Activated naive CD8-positive, alpha-beta T cell treated with anti-CD3 and anti-CD28 coated beads, Interleukin-2, amount 50 U/mL, for 24 hours (primary cell): ENCODE data around the gene CCNJ.
A peak's percentile ranks its signal among the peaks of the same experiment; 100 is the strongest.
"Not testable (repeated sequence)": the region's sequence is repeated elsewhere in the genome, so short reads cannot be mapped to it uniquely, and the experiment has no call there.

Experiments used
- ATAC-seq: fragments of 150-1000 bp; cut with Tn5 transposase; one replicate; pipeline ENCODE4 v1.10.0; 2021
- DNase-seq: peaks from one replicate; pipeline ENCODE4 v3.0.0; 2021
- H3K27ac Mint-ChIP-seq: one replicate; pipeline ENCODE4 v1.8.0; 2021; ENCODE audit warnings: mild to moderate bottlenecking, mixed read lengths
- H3K27me3 Mint-ChIP-seq: one replicate; pipeline ENCODE4 v1.8.0; 2021; ENCODE audit warnings: mixed read lengths
- H3K36me3 Mint-ChIP-seq: one replicate; pipeline ENCODE4 v1.8.0; 2021; ENCODE audit warnings: low read depth, mixed read lengths
- H3K4me1 Mint-ChIP-seq: one replicate; pipeline ENCODE4 v1.8.0; 2021; ENCODE audit warnings: mixed read lengths
- H3K4me3 Mint-ChIP-seq: one replicate; pipeline ENCODE4 v1.8.0; 2021; ENCODE audit warnings: mild to moderate bottlenecking, moderate library complexity, mixed read lengths
- H3K9me3 Mint-ChIP-seq: one replicate; pipeline ENCODE4 v1.8.0; 2021; ENCODE audit warnings: mixed read lengths

Gene CCNJ

GRCh38 chr10:96043893-96044715 lies 721 bp downstream of the CCNJ start:
- peak; percentile 52 for DNase-seq
- Mint-ChIP-seq H3K9me3 (no peaks in the 10 kb centered on the region), H3K27ac (peak overlapping the region; percentile 75), H3K36me3 (peaks cover 30% of the 10 kb centered on the region), H3K4me1 (peaks cover 47% of the 10 kb centered on the region), H3K4me3 (peak overlapping the region; percentile 91), H3K27me3 (no peaks in the 10 kb centered on the region)
- ATAC-seq: peak; percentile 43

- DNase-seq (no peak), ATAC-seq (no peak)
- Mint-ChIP-seq H3K4me1 (peaks cover 49% of the 10 kb centered on the region), H3K27ac (peak overlapping the region; percentile 66), H3K4me3 (peak overlapping the region; percentile 91), H3K9me3 (no peaks in the 10 kb centered on the region), H3K36me3 (peaks cover 33% of the 10 kb centered on the region), H3K27me3 (no peaks in the 10 kb centered on the region)
Observed at GRCh38 chr10:96044736-96045135, 1.4 kb downstream of the CCNJ start.

- Mint-ChIP-seq H3K4me3 (no peak overlapping the region), H3K4me1 (peaks cover 51% of the 10 kb centered on the region), H3K36me3 (peaks cover 49% of the 10 kb centered on the region), H3K9me3 (no peaks in the 10 kb centered on the region), H3K27me3 (no peaks in the 10 kb centered on the region), H3K27ac (no peak overlapping the region)
- DNase-seq: no peak
- ATAC-seq: no peak
Observed at GRCh38 chr10:96046546-96046945, 3.2 kb downstream of the CCNJ start.

GRCh38 chr10:96047004-96047649 lies 3.7 kb downstream of the CCNJ start:
- ATAC-seq (no peak), DNase-seq (no peak)
- no peaks in the 10 kb centered on the region for H3K27me3 Mint-ChIP-seq

GRCh38 chr10:96047925-96048324 lies 4.5 kb downstream of the CCNJ start:
- not testable (repeated sequence) for H3K27ac Mint-ChIP-seq, DNase-seq, H3K27me3 Mint-ChIP-seq, ATAC-seq, H3K9me3 Mint-ChIP-seq, H3K4me3 Mint-ChIP-seq
- H3K4me1 Mint-ChIP-seq: peaks cover 50% of the 10 kb centered on the region
- H3K36me3 Mint-ChIP-seq: peaks cover 62% of the 10 kb centered on the region

More at GRCh38 chr10:96047004-96047649, 3.7 kb downstream of the CCNJ start:
- Mint-ChIP-seq H3K4me1 (peaks cover 55% of the 10 kb centered on the region), H3K27ac (no peak overlapping the region), H3K4me3 (no peak overlapping the region), H3K9me3 (no peaks in the 10 kb centered on the region), H3K36me3 (peaks cover 54% of the 10 kb centered on the region)

GRCh38 chr10:96049340-96049739 lies 6.0 kb downstream of the CCNJ start:
- Mint-ChIP-seq H3K36me3 (peaks cover 66% of the 10 kb centered on the region), H3K27me3 (no peaks in the 10 kb centered on the region), H3K4me3 (no peak overlapping the region), H3K27ac (no peak overlapping the region), H3K9me3 (no peaks in the 10 kb centered on the region), H3K4me1 (peaks cover 52% of the 10 kb centered on the region)
- ATAC-seq (no peak), DNase-seq (no peak)

- DNase-seq: no peak
- H3K4me3 Mint-ChIP-seq: no peak overlapping the region
Observed at GRCh38 chr10:96053985-96054384, 10.6 kb downstream of the CCNJ start.

GRCh38 chr10:96056787-96057186 lies 13.4 kb downstream of the CCNJ start:
- no peak overlapping the region for H3K4me3 Mint-ChIP-seq
- H3K9me3 Mint-ChIP-seq: no peaks in the 10 kb centered on the region
- H3K36me3 Mint-ChIP-seq: peaks cover 59% of the 10 kb centered on the region
- no peak overlapping the region for H3K27ac Mint-ChIP-seq
- DNase-seq (no peak), ATAC-seq (no peak)
- peaks cover 11% of the 10 kb centered on the region for H3K4me1 Mint-ChIP-seq
- H3K27me3 Mint-ChIP-seq: no peaks in the 10 kb centered on the region

More at GRCh38 chr10:96053985-96054384, 10.6 kb downstream of the CCNJ start:
- Mint-ChIP-seq H3K27me3 (no peaks in the 10 kb centered on the region), H3K36me3 (peaks cover 62% of the 10 kb centered on the region), H3K27ac (no peak overlapping the region), H3K9me3 (no peaks in the 10 kb centered on the region), H3K4me1 (peaks cover 18% of the 10 kb centered on the region)
- ATAC-seq: no peak

GRCh38 chr10:96061232-96061631 lies 17.8 kb downstream of the CCNJ start:
- no peaks in the 10 kb centered on the region for H3K27me3 Mint-ChIP-seq
- no peaks in the 10 kb centered on the region for H3K9me3 Mint-ChIP-seq
- no peak overlapping the region for H3K4me3 Mint-ChIP-seq
- no peak for ATAC-seq
- peaks cover 51% of the 10 kb centered on the region for H3K36me3 Mint-ChIP-seq
- no peak overlapping the region for H3K27ac Mint-ChIP-seq
- peaks cover 17% of the 10 kb centered on the region for H3K4me1 Mint-ChIP-seq
- no peak for DNase-seq

GRCh38 chr10:96072674-96073073 lies 29.3 kb downstream of the CCNJ start:
- DNase-seq: no peak
- ATAC-seq: no peak
- Mint-ChIP-seq H3K9me3 (no peaks in the 10 kb centered on the region), H3K4me1 (peaks cover 19% of the 10 kb centered on the region), H3K4me3 (no peak overlapping the region), H3K36me3 (peaks cover 2% of the 10 kb centered on the region), H3K27me3 (no peaks in the 10 kb centered on the region), H3K27ac (no peak overlapping the region)

GRCh38 chr10:96073722-96074121 lies 30.3 kb downstream of the CCNJ start:
- H3K27me3 Mint-ChIP-seq: no peaks in the 10 kb centered on the region
- peak; percentile 96 for ATAC-seq

GRCh38 chr10:96074776-96075175 lies 31.4 kb downstream of the CCNJ start:
- no peak for DNase-seq
- no peak overlapping the region for H3K4me3 Mint-ChIP-seq
- peaks cover 19% of the 10 kb centered on the region for H3K4me1 Mint-ChIP-seq
- H3K9me3 Mint-ChIP-seq: no peaks in the 10 kb centered on the region
- no peaks in the 10 kb centered on the region for H3K27me3 Mint-ChIP-seq
- no peak overlapping the region for H3K27ac Mint-ChIP-seq
- no peak for ATAC-seq
- H3K36me3 Mint-ChIP-seq: no peaks in the 10 kb centered on the region

More at GRCh38 chr10:96073722-96074121, 30.3 kb downstream of the CCNJ start:
- no peaks in the 10 kb centered on the region for H3K9me3 Mint-ChIP-seq
- no peaks in the 10 kb centered on the region for H3K36me3 Mint-ChIP-seq
- no peak for DNase-seq
- peaks cover 19% of the 10 kb centered on the region for H3K4me1 Mint-ChIP-seq
- peak overlapping the region; percentile 11 for H3K27ac Mint-ChIP-seq
- no peak overlapping the region for H3K4me3 Mint-ChIP-seq

- no peaks in the 10 kb centered on the region for H3K9me3 Mint-ChIP-seq
- H3K27ac Mint-ChIP-seq: no peak overlapping the region
- peaks cover 4% of the 10 kb centered on the region for H3K36me3 Mint-ChIP-seq
- H3K4me1 Mint-ChIP-seq: peaks cover 19% of the 10 kb centered on the region
- no peak for DNase-seq
- no peaks in the 10 kb centered on the region for H3K27me3 Mint-ChIP-seq
- H3K4me3 Mint-ChIP-seq: no peak overlapping the region
- no peak for ATAC-seq
Observed at GRCh38 chr10:96075977-96076376, 32.6 kb downstream of the CCNJ start.

GRCh38 chr10:96077156-96077555 lies 33.8 kb downstream of the CCNJ start:
- no peak overlapping the region for H3K27ac Mint-ChIP-seq
- DNase-seq (no peak), ATAC-seq (no peak)
- H3K4me1 Mint-ChIP-seq: peaks cover 19% of the 10 kb centered on the region
- peaks cover 4% of the 10 kb centered on the region for H3K36me3 Mint-ChIP-seq
- no peak overlapping the region for H3K4me3 Mint-ChIP-seq
- no peaks in the 10 kb centered on the region for H3K27me3 Mint-ChIP-seq
- H3K9me3 Mint-ChIP-seq: no peaks in the 10 kb centered on the region

GRCh38 chr10:96082153-96082552 lies 38.8 kb downstream of the CCNJ start:
- DNase-seq (no peak), ATAC-seq (no peak)
- peaks cover 6% of the 10 kb centered on the region for H3K36me3 Mint-ChIP-seq
- no peak overlapping the region for H3K4me3 Mint-ChIP-seq
- H3K27ac Mint-ChIP-seq: no peak overlapping the region
- no peaks in the 10 kb centered on the region for H3K27me3 Mint-ChIP-seq
- H3K4me1 Mint-ChIP-seq: no peaks in the 10 kb centered on the region
- no peaks in the 10 kb centered on the region for H3K9me3 Mint-ChIP-seq
